K562 (cell line): ENCODE measurements around the gene ERICH2.

Experiments
- ATF7 ChIP-seq: fragments of 450-650 bp; IDR thresholded peaks from 2 replicates; pipeline ENCODE4 v1.7.1; 2014; ENCODE audit warnings: mild to moderate bottlenecking, moderate library complexity
- CEBPB ChIP-seq: fragments of 450-650 bp; IDR thresholded peaks from 2 replicates; pipeline ENCODE4 v1.6.1; 2016; ENCODE audit warnings: missing genetic modification characterization, missing compliant biosample characterization
- FOXJ3 ChIP-seq: sonication (generic); formaldehyde crosslinking; IDR thresholded peaks from 2 replicates; pipeline ENCODE4 v1.4.0; 2020; ENCODE audit warnings: mild to moderate bottlenecking, missing genetic modification reagents
- JUND ChIP-seq, 2 experiments: IDR thresholded peaks; 2 replicates in 1 of 2; 3 replicates in 1 of 2; pipeline ENCODE4 v1.6.1; 2011; ENCODE audit warnings: borderline replicate concordance in 2 of 2, low read depth in 2 of 2, low read length in 2 of 2, improper control_type of control experiment in 1 of 2, missing biosample characterization in 1 of 2, missing genetic modification characterization in 1 of 2, missing genetic modification reagents in 1 of 2
- MEF2A ChIP-seq: IDR thresholded peaks from 2 replicates; pipeline ENCODE4 v1.6.1; 2011; ENCODE audit warnings: low read depth, mild to moderate bottlenecking, low read length, moderate library complexity; ENCODE audit not compliant: control insufficient read depth
- POLR2A ChIP-seq: fragments of 450-650 bp; conservative IDR thresholded peaks from 2 replicates; pipeline ENCODE4 v1.6.1; 2016
- TARDBP ChIP-seq: fragments of 450-650 bp; IDR thresholded peaks from 2 replicates; pipeline ENCODE4 v1.6.1; 2016
- TF ChIP-seq, protein P1 (sequence below): sonication (generic); formaldehyde crosslinking; IDR thresholded peaks from 2 replicates; pipeline ENCODE4 v1.8.1; 2023; ENCODE audit warnings: mild to moderate bottlenecking, missing genetic modification reagents

DNA sequence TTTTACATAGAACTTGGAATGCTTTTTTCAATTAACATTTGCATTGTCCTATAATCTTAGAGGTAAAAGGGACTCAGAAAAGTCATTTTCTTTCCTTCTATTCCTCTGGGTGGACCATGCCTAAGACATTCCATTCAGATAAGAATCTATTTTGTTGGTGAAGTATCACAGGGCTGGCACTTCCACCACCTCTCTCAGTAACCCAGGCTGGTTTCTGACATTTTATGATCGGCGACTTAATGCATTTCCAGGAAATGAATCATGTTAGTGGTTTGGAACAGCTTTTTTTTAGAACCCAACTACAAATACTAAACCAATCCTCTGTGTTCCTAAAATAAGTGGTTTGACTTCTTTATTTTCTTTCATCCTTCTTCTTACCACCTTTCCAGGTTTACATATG, 73.5 kb downstream of the ERICH2 start:
- TF ChIP-seq POLR2A: no peak
- TF ChIP-seq JUND (IDR thresholded peaks at IDR 0.05; ENCODE audit: borderline replicate concordance, low read depth, low read length): no peak
- no peak for TF ChIP-seq JUND (tag; IDR thresholded peaks at IDR 0.05; ENCODE audit: borderline replicate concordance, low read depth, low read length)
- TF ChIP-seq MEF2A: no peak
- no peak for TF ChIP-seq ATF7
- TF ChIP-seq TARDBP: no peak
- TF ChIP-seq, protein P1, sequence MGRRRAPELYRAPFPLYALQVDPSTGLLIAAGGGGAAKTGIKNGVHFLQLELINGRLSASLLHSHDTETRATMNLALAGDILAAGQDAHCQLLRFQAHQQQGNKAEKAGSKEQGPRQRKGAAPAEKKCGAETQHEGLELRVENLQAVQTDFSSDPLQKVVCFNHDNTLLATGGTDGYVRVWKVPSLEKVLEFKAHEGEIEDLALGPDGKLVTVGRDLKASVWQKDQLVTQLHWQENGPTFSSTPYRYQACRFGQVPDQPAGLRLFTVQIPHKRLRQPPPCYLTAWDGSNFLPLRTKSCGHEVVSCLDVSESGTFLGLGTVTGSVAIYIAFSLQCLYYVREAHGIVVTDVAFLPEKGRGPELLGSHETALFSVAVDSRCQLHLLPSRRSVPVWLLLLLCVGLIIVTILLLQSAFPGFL (CRISPR knock-in tag): no peak
- TF ChIP-seq CEBPB: no peak
- TF ChIP-seq FOXJ3 (CRISPR knock-in tag): no peak
